ENCODE measurements around the gene UBE2Q2. TPM values are rescaled to one million over a fixed set of nuclear protein-coding genes. Genes with fewer than 3 reads are reported as not detected.

Gene UBE2Q2
- total RNA-seq (2021) (26.1 to 28.2 TPM (median 27.0 TPM) in 3 replicates), Bru-seq, nascent RNA (percentile 89 among the genes with signal in this experiment)
- long read RNA-seq, experiment 1, transcript UBE2Q2-201 (13 exons, 3,130 nt): major isoform, 57 of 134 reads
- long read RNA-seq, experiment 1, transcript UBE2Q2-208 (12 exons, 2,969 nt): minor isoform, 15 of 134 reads
- long read RNA-seq, experiment 1, partial matches to known transcripts: 17 of 134 reads
- long read RNA-seq, experiment 1, other reads (novel, unspliced or antisense): 44 of 134 reads
- long read RNA-seq, experiment 2, transcript UBE2Q2-201 (13 exons, 3,130 nt): major isoform, 16 of 149 reads
- long read RNA-seq, experiment 2, transcript UBE2Q2-208 (12 exons, 2,969 nt): minor isoform, 6 of 149 reads
- long read RNA-seq, experiment 2, partial matches to known transcripts: 25 of 149 reads
- long read RNA-seq, experiment 2, other reads (novel, unspliced or antisense): 102 of 149 reads
- long read RNA-seq, experiment 3, partial matches to known transcripts: 0 of 1 reads
- long read RNA-seq, experiment 3, other reads (novel, unspliced or antisense): 0 of 1 reads

- Mint-ChIP-seq H3K27ac (peak within 1 kb of the TSS; percentile 94), H3K4me1 (peaks cover 42% of the 10 kb centered on the region), H3K9me3 (no peaks in the 10 kb centered on the region), H3K27me3 (ENCODE audit: low read depth) (peaks cover 20% of the 10 kb centered on the region), H3K36me3 (peaks cover 8% of the 10 kb centered on the region), H3K4me3 (peak within 1 kb of the TSS; percentile 97)
- DNase-seq (ENCODE audit: low spot score): peak; percentile 84
- POLR2A ChIA-PET: interaction anchor here (0.6 to 1.5 kb wide), 4 partner anchors 11 to 392 kb away, joined by 3 to 4 read pairs (median 3); partner anchors contain the start of gene SIN3A
- CTCF ChIA-PET: interaction anchor here (0.6 to 4.9 kb wide), 17 partner anchors 12 to 475 kb away, joined by 3 to 30 read pairs (median 4); no protein-coding TSS in a partner anchor
- ATAC-seq: peak; percentile 63
- no peak for TF ChIP-seq CREM (CRISPR knock-in tag; IDR thresholded peaks at IDR 0.05)
- TF ChIP-seq ZNF232 (CRISPR knock-in tag; IDR thresholded peaks at IDR 0.05): no peak
- no peak for TF ChIP-seq SOX15 (CRISPR knock-in tag; IDR thresholded peaks at IDR 0.05)
- no peak for TF ChIP-seq NFE2L1 (CRISPR knock-in tag; IDR thresholded peaks at IDR 0.05)
- no peak for TF ChIP-seq GRHL2 (CRISPR knock-in tag; IDR thresholded peaks at IDR 0.05; ENCODE audit: insufficient replicate concordance, severe bottlenecking)
- peak; percentile 76; the same call in 1 of the 2 replicates for TF ChIP-seq MAX (CRISPR knock-in tag; IDR thresholded peaks at IDR 0.05)
- TF ChIP-seq SMAD4 (CRISPR knock-in tag; IDR thresholded peaks at IDR 0.05): no peak
- TF ChIP-seq ELF4 (CRISPR knock-in tag; IDR thresholded peaks at IDR 0.05; ENCODE audit: low read depth): peak; percentile 92
- TF ChIP-seq ZSCAN18 (CRISPR knock-in tag; IDR thresholded peaks at IDR 0.05): no peak
- TF ChIP-seq IRF2 (CRISPR knock-in tag; IDR thresholded peaks at IDR 0.05; ENCODE audit: borderline replicate concordance, low read depth): no peak
- no peak for TF ChIP-seq NFATC4 (CRISPR knock-in tag; IDR thresholded peaks at IDR 0.05)
- TF ChIP-seq ZNF219 (CRISPR knock-in tag; IDR thresholded peaks at IDR 0.05; ENCODE audit: borderline replicate concordance): 0 out of 2 replicates have a peak, but pooled peaks have one; percentile 72
- no peak for TF ChIP-seq PRDM15 (CRISPR knock-in tag; IDR thresholded peaks at IDR 0.05)
- TF ChIP-seq ERG (CRISPR knock-in tag; IDR thresholded peaks at IDR 0.05): no peak
- no peak for TF ChIP-seq JAZF1 (CRISPR knock-in tag; IDR thresholded peaks at IDR 0.05)
- 0 out of 2 replicates have a peak, but pooled peaks have one; percentile 4 for TF ChIP-seq ETV6 (CRISPR knock-in tag; IDR thresholded peaks at IDR 0.05)
- no peak for TF ChIP-seq MXD4 (CRISPR knock-in tag; IDR thresholded peaks at IDR 0.05; ENCODE audit: borderline replicate concordance)
- TF ChIP-seq CTCF (IDR thresholded peaks at IDR 0.05): no peak
- no peak for TF ChIP-seq ZNF416 (CRISPR knock-in tag; IDR thresholded peaks at IDR 0.05)
- TF ChIP-seq NR2C2 (CRISPR knock-in tag; IDR thresholded peaks at IDR 0.05): peak; percentile 63
- TF ChIP-seq ZNF317 (CRISPR knock-in tag; IDR thresholded peaks at IDR 0.05; ENCODE audit: borderline replicate concordance, low read depth): no peak
- TF ChIP-seq STAT6 (CRISPR knock-in tag; conservative IDR thresholded peaks at IDR 0.05; ENCODE audit: low read depth): no peak
- TF ChIP-seq NFYB (CRISPR knock-in tag; conservative IDR thresholded peaks at IDR 0.05; ENCODE audit: low read depth): no peak
- no peak for TF ChIP-seq FOXJ3 (CRISPR knock-in tag; IDR thresholded peaks at IDR 0.05; ENCODE audit: borderline replicate concordance)
These were observed at the start of gene UBE2Q2 for GRCh38 chr15:75842722-75843677. TSS of gene UBE2Q2 (plus strand) at chr15:75843447. CDS start at chr15:75843667, 220 bp downstream.

Data from WTC11 (cell line).